Stromal cell of bone marrow (primary cell): Measurements from ENCODE around the gene ELAVL4.

ENCODE experiments used
- DNase-seq: peaks from one replicate; pipeline ENCODE4 v3.0.0-alpha.2; 2012; ENCODE audit warnings: low read depth

ELAVL4 gene

GRCh38 chr1:50108497-50109059 is at the start of gene ELAVL4:
ELAVL4 (plus strand) TSS chr1:50108920; CDS start chr1:50109190, 270 bp downstream.
- DNase-seq = no peak

DNA sequence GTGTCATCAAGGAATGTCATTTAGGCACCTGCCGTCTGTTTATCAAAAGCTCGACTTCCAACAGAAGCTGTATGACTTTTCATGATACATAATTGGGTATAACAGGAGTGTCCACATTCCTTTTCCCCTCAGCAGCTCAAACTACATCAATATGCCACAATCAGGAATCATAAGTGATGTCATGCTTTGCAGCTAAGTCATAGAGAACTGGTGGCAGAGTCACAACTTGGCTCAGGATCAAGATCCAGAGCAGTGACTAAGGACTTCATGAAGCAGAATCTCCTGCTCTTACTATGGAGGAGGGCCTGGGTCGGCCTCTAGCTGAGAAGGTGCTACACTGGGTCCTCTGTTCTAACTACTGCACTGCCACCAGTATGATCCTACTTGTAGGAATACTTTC is 48.4 kb upstream of the ELAVL4 start:
- no peak for DNase-seq

DNA sequence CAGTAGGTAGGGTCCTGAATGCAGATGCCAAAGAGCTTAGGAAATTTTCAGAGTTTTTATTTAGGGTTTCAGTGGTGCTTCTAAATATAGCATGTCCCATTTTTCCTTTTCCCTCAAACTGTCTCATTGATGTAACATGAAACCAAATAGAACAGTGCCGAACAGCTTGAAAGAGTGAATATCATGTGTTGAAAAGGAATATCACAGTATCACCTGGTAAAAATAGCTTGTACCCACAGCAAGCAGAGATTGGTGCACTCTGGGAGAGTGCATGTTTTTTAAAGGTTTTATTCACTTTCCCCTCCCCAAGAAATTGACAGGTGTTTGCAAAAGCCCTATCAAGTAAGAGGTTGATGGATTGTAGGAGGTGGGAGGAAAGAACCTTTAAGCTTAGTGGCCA is 41.9 kb upstream of the ELAVL4 start:
- DNase-seq = no peak

DNA sequence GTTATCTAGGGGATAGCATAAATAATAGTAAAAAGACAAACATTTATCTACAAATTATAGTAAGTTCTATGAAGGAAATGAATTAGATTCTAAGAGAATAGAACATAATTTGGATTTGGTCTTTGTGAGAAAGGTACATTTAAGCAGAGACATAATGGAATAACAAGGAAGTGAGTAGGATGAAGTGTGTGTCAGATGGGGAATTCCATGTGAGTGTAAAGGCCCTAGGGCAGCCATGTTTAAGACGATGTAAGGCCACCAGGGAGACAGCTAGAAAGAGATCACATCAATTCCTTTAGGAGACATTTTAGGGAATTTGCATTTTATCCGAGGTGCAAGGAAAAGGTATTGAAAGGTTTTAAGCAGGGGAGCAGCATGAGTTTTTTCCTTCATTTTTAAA is 33.8 kb upstream of the ELAVL4 start:
- DNase-seq = no peak

GRCh38 chr1:50077273-50077672 is 31.4 kb upstream of the ELAVL4 start:
- DNase-seq = no peak

GRCh38 chr1:50080904-50081586 is 27.7 kb upstream of the ELAVL4 start:
- DNase-seq = no peak

- DNase-seq = no peak
Measured at GRCh38 chr1:50084389-50084788, 24.3 kb upstream of the ELAVL4 start.

- no peak for DNase-seq
Measured at GRCh38 chr1:50091068-50091467, 17.7 kb upstream of the ELAVL4 start.

- DNase-seq = no peak
Measured at GRCh38 chr1:50095716-50096115, 13.0 kb upstream of the ELAVL4 start.

GRCh38 chr1:50097021-50097679 is 11.6 kb upstream of the ELAVL4 start:
- no peak for DNase-seq

DNA sequence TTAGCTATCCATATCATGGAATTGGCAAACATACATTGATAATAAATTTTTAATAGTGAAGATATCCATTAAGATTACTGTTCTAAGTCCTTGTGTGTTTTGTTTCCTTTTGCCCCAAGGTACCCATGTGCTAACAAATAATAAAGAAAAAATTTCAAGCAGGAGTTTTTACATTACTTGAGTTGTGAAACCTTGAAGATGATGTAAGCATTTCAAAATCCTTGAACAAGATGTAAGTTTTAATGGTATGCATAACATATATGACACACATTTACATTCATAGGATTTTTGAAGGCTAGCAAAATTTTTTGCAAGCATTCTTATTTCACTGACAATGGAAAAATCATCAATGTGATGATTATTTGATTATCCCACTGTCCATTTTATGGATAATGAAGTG is 10.9 kb upstream of the ELAVL4 start:
- no peak for DNase-seq

DNA sequence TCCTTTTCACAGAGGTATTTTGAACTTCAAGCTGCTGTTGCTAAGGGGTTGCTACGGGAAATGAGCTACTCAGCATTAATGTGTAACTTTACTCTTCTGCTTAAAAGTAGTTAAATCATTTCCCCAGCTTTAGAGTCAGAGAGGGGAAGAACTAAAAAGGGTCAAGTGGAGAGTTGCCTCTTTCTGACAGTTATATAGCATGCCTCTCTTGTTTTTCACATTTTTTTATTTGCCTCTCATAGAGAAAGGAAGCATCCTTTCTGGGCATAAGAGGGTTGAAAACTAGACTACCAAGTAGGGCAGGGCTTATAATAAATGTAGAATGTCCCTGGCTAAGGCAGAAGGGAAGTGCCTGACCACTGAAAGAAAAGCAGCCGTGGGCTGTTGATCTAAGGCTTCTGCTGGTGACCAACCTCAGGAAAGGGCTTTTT is 10.1 kb upstream of the ELAVL4 start:
- DNase-seq = no peak

DNA sequence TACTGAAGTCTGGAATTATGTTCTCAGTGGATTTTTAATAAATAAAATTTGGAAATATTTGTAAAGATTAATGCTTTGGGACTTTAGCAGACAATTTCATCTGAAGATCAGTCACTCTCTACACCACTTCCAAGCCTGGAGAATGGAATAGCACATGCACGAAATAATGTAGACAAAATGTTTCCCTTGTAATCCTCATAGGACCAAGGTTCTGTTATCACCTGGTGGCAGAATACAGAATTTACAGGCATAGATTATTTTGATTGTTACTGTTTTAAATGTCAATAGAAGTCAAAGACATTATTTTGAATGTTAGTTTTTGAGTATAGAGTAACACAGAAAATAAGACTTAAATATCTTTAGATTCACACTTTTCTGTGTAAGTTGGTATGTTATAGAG is 9.1 kb upstream of the ELAVL4 start:
- DNase-seq = no peak

DNA sequence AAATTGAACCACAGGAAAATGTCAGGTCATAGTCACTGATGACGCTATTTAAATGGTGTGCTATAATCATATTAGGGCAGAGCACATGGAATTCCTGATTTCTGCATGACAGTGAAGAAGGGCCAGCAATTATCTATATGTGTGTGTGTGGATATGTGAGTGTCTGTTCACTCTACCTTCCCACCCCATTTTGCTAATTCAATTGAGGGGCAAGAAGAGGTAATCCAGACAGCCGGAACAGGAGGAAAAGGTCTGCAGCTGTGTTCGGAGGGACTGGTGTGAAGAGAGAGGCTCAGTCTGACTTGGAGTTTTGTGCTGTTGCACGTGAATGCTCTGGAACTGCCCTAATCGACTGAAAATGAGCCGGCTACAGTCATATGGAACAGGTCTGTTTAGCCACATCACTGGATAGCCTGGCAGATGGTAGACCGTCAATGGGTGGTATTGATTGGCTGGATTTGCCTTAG is 5.1 kb upstream of the ELAVL4 start:
- no peak for DNase-seq

DNA sequence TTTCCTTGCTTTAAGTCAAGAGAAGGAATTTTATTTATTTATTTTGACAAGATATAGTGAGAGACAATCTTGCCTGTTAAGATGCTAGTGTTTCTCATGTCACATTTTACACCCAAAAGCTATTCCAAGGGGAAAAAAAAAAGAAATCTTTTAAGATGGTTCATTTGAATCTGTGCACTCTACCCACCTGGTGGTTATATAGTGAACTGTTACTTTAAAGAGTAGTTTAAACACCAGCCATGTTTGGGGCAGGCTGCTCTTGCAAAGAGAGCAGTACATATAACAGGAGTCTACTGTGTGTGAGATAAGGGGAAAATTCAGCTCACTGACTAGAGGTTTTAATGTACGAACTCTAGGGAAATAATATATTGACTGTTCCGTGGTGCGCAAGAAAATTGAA is 3.3 kb upstream of the ELAVL4 start:
- no peak for DNase-seq

DNA sequence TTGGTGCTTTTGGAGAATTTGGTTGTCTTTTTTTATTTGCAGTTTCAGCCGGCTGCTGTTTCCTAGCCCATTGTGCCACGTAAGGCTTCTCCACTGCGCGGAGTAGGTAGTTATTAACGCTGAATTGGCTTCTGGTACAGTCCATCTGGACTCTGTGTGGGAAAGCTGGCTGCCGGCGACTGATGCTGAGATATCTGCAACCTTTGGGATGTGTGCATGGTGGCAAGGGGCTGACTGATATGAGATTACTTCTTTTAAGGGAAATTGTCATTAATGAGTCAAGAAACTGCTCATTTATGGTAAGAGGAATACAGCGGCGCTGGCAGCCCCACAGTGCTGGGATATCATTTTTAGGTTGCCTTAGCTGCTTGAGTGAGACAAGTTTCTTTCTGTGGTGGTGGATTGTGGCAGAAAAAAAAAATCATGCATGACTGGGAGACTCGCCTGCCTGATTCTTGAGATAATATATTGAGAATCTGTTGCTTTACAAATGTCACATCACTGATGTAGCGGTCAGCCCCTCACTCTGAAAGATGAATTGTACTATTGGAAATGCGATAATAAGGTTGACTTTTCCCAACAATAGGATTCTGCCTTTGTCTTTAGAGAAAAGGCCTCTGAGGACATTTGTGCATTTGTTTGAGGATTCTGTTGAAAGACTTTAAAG is 2.5 kb upstream of the ELAVL4 start:
- no peak for DNase-seq

DNA sequence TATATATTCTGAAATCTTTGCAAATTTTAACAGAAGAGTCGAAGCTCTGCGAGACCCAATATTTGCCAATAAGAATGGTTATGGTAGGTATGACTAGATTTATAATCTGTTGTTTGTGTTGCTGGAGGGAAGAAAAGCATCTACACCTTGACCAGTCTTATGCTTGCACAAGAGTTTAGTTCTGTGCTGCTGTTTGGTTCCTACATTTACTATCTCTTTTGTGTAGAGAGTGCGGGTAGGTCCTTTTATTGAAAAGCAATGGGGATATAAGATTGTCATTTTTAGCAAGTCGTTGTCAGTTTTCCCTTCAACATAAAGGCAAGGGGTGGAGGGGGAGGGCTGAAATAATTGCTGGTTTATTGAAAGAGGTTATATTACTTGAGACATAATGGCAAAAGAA is 396 bp downstream of the ELAVL4 start:
- no peak for DNase-seq

DNA sequence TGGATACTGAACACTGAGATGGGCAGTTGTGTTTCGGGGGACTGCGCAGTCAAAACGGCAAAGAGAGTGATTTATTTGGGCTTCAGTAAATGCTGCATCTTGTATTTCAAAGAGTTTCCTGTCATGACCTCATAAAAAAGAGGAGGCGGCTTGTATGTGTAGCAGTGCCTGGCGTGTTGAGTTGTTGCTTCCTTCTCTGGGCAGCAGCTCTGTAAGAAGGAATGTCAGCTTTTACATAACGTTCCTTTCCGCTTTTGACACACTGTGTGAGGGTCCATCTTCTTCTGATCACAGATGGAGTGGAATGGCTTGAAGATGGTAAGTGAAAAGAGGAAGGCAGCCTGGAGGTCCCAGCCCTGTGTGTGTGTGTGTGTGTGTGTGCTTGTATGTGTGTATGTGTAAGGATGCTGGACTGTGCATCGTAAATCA is 941 bp downstream of the ELAVL4 start:
- DNase-seq = no peak

DNA sequence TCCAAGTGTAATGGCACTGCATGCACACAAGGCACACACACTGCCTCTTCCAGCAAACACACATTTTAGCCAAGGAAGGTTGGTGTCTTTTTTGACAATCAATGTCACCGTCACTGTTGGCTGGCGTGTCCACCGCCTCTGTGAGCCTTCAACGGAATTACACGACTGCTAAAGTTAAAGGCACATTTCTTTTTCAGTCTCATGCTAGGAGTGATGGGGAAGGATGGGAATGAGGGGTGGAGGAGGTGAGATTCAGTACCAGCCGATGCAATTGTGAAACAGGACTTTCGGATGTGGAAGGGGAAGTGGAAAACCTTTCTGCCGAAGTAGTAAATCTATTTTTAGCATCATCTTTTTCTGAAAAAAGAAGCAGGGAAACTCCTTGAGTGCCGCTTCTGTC is 1.4 kb downstream of the ELAVL4 start:
- DNase-seq = no peak

GRCh38 chr1:50110656-50111055 is 1.9 kb downstream of the ELAVL4 start:
- DNase-seq = no peak

GRCh38 chr1:50111503-50111902 is 2.8 kb downstream of the ELAVL4 start:
- DNase-seq = no peak

GRCh38 chr1:50112193-50112592 is 3.5 kb downstream of the ELAVL4 start:
- DNase-seq = no peak

DNA sequence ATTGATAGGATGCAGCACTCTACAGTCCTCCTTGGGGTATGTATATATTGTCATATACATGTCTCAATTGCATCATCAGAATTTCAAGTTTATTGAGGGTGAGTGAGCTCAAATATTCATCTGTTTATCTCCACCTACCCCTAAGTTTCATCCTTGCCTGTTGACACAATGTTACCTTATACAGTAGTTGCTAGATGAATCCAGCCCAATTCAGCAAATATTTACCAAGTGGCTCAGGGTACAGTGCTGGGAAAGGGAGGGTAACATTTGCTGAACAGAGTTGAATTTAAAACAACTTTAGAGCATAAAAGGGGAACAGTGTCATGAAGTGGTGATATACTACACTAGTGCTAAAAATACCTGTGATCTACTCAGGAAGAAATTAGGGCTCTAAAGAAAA is 14.4 kb downstream of the ELAVL4 start:
- DNase-seq = no peak
